Activated CD4-positive, CD25-positive, alpha-beta regulatory T cell treated with anti-CD3 and anti-CD28 coated beads, Interleukin-2, amount 50 U/mL, for 24 hours (primary cell): ENCODE measurements around the gene C18orf63.
A peak's percentile ranks its signal among the peaks of the same experiment; 100 is the strongest.

Experiments used
- ATAC-seq, 2 donors: fragments of 150-1000 bp; cut with Tn5 transposase; one replicate each; pipeline ENCODE4 v1.10.0; 2021; ENCODE audit warnings: mild to moderate bottlenecking in 1 of 2, moderate library complexity in 1 of 2

C18orf63 gene

DNA sequence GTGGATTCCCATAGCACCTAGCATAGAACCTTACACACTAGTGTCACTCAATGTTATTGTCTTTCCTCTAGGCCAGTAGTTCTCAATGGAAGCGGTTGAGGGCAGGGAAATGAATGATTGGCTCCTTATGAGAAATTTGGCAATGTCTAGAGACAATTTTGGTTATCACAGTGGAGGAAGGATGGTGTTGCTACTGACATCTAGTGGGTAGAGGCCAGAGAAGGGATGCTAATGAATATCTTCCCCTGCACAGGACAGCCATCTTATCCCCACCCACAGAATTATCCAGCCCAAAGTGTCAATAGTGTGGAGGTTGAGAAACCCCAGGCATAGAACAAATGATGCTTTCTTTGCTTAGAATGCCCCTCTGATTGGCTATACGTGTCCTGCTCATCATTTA lies 15.8 kb downstream of the C18orf63 start:
- ATAC-seq, result no peak

DNA sequence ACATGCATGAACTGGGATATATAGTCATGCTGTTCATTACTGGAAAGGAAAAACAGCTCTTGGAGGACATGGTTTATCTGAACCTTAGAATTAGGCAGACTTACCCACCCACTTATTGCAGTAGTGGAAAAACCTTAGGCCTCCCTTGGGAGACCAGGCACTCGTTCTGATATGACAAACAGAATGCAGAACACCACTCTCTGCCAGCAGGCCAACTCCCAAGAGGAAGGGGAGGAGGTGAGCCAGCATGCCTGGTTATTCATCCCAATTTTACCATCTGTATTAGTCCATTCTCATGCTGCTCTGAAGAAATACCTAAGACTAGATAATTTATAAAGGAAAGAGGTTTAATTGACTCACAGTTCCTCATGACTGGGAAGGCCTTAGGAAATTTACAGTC lies 17.5 kb downstream of the C18orf63 start:
- no peak for ATAC-seq

DNA sequence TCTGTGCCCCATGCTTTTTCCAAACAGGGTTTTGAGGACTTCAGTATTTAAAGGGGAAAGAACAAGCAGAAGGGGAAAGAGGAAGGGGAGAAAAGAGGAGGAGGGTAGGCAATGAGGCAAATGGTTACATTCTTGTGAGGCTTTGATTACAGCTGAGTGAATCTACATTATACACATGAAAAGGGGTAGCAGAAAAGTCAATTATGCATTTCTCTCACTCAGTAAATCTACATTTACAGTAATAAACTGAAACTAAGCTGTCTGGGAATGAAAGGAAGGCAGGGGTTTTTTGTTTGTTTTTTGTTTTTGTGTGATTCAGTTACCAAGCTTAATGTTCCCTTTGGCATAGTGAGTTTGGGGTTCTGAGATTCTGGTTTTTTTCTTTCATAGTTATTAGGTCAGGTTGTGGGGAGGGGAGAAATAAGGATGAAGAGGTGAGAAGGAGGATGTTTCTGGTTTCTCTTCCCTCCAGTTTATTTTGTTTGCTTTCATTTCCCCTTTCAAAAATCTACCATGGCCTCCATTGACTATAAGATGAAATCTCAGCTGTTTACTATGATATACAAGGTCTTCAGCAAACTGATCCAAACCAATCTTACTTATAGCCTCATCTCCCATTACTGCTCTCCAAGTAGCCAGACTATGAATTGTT lies 18.7 kb downstream of the C18orf63 start:
- no peak for ATAC-seq

DNA sequence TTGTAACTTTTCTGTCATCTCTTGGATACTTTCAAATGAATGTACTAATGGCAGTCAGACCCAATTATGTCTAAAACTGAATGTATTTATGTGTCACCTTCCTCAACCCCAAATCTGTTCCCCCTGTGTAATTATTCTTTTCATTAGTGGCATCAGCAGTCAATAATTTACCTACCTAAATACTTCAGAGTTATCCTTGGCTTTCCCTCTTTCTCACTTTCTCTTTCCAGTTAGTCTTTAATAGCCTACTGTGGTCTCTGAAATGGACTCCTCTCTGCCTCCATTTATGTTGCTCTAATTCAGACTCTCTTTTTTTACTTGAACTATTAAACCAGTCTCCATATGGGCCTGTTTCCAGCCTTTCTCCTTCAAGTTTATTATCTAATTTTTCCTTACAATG lies 21.0 kb downstream of the C18orf63 start:
- ATAC-seq, result no peak

DNA sequence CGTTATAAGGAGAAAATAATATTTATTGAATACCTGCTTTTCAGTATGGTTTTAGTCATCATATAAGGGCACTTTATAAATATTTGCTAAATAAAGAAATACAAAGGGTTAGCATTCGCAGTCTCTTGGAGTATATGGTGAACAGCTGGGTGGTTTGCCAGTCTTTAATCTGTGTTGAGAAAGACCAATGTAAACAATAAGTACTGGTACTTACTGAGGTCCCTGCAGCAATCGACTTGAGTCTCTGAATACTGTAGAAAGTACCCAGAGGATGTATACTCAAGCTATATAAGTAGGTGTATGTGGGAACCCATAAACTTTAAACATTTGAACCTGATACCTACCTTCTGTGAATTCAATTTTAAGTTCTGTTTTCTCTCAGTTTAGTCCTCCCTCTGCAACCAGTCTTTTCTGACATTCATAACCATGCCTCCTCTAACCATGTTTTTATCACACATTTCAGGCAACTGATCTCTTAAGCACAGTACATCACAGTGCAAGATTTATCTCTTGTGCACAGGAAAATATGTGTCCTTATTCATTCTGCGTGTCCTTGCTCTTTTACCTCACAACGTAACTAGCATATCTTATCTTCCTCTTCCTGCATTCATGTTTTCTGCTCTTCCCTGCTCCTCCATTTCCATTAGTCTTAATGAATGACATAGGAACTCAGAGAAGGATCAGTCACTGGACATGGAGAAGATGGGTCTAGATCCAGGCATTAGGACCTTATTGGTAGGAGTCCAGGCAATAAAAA lies 21.7 kb downstream of the C18orf63 start:
- no peak for ATAC-seq

DNA sequence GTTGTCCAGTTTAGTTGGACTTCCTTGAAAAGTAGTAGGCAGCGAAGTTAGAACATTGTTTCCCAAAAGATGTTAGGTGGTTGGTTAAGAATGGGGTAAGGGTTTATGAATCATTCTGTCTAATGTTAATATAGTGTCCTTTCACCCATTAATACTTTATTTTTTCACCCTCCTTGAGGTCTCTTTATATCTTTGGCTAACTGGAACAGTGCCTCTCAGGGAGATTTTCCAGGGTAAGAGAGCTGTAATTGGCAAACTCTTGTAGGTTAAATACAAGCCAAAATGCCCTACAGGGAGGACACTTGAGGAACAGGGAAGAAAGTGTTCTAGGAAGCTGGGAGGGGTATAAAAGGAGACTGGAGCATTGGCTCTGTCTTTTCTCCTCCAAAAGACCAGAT lies 22.3 kb downstream of the C18orf63 start:
- no peak for ATAC-seq

DNA sequence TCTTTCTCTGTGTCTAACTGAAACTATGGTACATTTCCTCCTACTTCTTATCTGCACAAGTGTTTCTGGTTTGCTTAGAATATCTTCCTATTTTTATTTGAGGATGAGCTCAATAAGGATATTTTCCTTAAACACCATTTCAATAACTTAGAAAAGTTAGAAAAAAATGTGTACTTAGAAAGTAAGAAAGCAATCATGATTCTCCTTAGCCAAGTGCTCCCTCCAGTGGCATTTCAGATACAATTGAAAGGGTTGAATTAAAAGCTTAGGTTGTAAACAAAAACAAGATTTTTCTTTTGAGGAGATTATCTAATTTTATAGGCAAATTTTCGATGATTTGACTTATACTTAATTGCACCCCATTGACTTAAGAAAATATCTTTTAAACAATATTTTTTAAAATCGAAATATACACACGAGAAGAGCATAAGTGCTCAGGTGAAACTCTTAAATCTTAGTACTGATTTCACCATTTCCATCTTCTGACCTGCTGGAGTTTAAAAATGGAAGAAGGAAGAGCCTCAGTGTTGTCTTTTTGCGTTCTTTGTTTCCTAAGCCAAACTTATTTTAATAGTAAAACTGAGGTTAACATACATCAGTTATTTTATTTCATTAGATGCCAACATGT lies 26.9 kb downstream of the C18orf63 start:
- no peak for ATAC-seq

DNA sequence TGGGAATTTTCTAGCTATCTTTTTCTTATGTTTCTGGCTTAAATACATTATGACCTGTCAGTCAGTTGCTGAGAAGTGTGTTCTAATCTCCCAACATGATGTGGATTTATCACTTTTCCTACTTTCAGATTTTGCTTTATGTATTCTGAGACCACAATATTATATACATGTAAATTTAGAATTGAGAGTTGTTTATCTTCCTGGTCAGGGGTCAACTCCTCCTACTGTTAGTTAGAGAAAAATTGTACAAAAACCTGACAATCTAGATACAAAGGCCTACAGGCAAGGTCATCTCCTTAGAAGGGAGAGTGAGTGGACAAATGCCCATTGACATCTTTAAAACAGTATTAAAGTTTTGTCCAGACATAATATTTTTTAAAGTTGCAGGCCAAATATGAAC lies 30.6 kb downstream of the C18orf63 start:
- ATAC-seq, result no peak

DNA sequence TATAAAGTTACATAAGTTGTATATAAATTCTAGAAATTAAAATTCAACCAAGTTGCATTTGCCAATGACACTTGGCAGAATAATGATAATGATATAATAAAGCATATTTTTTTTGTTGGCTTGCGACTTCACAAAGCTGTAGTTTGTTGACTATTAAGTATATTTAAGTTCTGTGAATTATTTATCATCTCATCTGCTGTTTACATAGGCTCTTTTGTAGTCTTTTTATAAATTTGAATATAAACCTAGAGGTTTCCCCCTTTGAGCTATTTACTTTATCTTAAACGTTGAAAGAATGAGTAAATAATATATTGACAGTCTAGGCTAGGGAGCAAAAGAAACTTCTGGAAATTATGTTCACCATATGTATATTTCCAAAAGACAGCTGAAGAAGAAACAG lies 32.9 kb downstream of the C18orf63 start:
- ATAC-seq, result no peak

DNA sequence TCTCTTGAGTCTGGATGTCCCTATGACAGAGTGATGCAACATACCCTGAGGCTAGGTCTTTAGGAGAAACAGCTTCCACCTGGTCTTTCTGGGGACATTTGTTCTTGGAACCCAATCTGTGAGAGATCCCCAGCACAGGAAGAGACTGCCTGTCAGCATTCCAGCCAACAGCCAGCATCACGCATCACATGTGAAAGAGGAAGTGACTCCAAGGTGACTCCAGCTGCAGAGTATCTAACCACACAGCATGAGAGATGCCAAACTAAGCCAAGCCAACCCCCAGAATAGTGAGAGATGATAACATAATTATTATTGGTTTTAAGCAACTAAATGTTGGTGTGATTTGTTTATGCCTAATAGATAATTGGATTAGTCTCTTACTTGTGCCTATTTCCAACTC lies 35.7 kb downstream of the C18orf63 start:
- ATAC-seq, result no peak

DNA sequence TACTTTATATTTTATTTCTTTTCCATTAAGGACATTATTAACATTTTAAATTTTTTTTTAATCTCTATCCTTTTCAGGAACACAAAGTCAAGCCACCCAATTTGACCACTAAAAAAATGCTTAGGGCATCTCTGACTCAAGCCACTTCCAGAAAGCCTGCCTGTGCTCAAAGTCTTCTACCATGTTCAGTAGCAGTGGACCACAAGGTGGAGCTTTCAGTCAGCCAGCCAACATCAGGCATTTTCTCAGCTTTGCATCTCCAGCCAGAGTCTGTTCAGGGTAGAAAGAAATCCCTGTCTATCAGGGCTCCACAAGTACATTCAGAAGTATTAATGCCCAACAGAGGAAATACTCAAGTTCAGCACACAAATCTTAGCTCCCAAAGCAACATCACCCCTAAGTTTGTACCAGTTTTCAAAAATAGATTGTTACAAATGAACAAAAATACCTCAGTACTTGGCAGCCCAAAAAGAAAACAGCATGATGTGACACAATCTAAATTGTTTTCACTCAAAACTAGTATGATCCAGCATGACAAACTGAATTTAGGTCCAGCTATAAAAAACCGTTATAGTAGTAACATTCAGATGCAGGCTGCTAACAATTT lies 37.6 kb downstream of the C18orf63 start:
- ATAC-seq, result peak; percentile 53 to 55

DNA sequence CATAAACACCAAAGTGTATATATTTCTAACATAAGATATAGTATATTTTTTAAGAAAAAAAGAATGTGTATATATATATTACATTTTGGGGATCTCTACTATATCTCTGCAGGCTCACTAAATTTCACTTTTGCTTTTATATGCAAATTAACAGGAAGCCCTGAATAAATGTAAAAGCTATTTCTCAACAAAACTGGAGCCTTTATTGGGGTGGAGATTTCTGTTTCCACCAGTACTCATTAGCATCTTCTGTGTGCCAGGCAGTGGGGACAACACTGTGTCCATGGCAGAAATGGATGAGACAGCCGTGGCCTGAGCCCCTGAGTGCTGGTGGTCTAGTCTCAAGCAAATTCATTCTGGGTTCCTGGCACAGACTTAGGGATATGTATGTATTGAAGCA lies 41.3 kb downstream of the C18orf63 start:
- peak; percentile 28 to 41 for ATAC-seq

DNA sequence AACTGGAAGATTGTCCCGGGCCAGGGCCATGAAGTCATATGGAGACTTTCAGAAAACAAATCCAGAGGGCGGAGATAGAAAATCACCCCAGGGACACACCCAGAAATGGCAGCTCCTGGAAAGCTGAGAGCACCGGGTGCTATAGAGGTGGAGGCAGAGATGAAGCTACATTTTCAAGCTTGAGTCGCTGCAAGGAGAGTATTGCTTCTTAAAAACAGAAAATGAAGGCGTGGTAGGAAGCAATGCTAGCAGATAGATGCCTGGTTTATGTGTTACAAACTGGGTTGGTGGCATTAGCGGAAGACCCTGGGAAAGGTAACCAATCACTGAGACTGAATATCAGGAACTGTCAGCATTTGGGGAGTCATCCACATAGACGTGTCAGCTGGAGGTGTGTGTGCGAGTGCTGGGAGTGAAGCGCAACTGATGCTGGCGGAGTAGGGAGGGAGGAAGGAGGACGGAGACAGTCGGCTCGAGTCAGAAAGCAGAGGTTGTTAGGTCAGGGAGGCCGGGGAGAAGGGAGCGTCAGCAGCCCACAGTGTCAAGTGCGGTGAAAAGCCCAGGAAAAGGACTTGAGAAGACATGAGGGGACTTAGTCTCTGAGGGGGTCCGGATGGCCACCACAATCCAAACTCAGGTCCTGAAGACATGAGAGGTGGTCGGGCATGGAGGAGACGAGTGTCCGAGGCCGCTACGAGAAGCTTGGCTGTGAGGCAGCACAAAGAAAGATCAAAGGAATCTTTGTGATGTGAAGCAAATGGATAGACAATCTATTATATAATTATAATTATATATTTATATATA lies 45.4 kb downstream of the C18orf63 start:
- no peak for ATAC-seq

DNA sequence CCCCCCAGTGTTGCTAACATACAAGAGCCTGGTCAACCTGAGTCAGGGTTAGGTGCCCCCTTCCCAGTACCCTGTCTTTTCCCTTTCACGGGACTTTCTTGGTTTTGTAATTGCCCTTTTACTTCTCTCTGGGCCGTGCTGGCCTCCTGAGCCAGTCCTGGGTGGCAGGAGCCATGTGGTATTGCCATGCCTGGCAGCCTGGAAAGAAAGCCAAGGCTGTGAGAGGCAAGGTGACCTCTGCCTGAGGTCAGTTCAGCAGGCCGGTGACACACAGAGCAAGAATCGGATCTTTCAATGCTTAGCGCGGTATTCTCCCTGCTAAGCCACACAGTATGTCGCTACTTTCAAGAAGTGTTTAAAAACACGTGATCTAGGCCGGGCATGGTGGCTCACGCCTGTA lies 52.3 kb downstream of the C18orf63 start:
- ATAC-seq, result no peak

DNA sequence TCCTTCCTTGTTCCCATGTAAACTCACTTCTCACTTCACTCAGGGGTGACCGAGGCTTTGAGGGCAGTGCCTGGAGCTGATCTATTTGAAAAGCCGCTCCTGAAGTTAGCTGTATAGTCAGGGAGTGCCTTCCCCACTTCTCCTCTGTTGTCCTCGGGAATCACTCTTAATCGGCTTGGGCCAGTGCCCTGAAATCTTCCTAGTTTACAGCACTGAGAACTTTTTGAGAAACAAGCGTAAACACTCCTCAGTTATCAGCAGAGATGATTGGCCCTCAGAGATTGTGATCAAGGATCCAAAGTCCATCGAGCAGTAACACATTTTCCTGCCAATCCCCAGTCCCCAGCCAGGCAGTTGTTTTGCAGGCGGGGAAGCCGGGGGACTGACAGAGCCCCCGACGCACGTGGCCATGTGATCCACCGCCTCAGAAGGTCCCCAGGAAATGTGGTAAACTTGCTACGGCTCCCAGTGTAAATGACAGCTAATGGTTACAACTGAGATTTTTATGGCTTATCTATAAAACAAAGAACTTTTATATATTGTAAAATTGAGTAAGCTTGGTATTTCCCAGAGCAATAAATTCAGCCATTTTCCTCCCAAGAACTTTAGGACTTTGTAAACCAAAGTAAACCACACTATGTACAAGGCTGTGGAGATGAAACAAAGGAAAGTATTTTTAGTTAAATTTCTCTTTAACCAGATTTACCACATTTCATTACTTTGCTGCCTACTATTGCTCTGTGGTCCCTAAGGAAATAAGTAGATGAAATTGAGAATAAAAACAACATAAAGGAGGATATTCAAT lies 53.5 kb downstream of the C18orf63 start:
- no peak for ATAC-seq

DNA sequence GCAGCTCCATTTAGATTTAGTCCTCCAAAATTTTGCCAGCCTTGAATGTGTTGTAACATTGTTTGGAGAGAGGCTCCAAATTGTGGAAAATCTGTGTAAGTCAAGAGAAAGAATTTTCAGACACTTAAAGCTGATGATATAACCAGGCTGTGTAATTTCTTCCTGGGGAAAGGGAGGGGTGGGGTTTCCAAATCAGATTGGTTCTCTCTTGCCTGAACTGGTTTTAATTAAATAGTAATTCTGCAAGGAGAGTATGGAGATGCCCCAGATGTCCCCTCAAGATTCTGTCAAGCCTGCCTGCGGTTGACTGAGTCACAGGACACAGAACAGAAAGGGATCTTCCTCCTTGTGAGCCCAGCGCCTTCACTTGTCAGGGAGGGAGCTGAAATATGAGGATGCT lies 54.5 kb downstream of the C18orf63 start:
- no peak for ATAC-seq

DNA sequence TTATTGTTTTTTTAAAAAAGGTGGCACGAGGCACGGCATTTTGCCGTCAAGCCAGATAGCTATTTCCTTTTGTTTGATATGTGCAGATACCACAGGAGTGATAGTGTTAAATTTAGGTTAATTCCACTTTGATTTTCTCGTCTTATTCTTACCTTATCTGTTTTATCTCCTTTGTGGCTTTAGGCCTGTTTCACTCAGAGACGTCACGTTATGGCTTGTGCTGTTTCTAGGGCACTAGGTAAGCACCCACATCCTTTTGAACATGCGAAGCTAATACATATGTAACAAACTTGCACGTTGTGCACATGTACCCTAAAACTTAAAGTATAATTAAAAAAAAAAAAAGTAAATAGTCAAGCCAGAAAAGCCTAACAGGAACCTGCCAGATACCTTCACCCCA lies 57.8 kb downstream of the C18orf63 start:
- peak; percentile 91 to 92 for ATAC-seq

DNA sequence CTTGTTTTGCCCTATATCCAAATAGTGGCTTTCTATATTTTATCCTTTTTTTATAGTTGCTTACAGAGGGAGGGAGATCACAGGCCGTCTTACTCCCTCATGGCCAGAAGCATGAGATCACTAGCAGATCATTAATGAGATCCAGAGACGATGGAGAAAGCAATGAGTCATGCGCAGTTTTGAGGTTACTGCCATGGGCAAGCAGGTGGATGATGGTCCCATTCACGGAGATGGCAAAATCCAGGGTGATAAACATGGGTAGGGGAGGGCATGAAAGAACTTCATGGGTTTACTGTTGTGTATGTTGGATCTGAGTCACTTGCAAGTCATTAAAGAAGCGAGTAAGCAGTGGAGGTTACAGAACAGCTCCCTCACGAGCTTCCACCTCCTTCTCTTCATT lies 60.4 kb downstream of the C18orf63 start:
- no peak for ATAC-seq

DNA sequence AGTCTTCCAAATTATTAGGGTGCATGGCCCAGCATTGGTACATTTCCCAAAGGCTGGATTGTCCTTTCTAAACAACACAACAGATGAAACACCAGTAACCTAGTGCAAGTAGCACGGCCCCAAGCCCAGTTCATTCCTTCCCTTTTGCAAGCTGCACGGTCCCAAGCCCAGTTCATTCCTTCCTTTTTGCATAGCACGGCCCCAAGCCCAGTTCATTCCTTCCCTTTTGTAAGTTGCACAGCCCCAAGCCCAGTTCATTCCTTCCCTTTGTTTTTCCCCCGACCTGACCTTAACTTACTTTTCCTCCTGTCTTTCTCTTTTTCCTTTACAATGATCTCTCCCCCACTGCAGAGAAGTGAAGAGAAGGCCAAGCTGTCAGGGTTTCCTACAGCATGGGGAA lies 60.9 kb downstream of the C18orf63 start:
- no peak for ATAC-seq

DNA sequence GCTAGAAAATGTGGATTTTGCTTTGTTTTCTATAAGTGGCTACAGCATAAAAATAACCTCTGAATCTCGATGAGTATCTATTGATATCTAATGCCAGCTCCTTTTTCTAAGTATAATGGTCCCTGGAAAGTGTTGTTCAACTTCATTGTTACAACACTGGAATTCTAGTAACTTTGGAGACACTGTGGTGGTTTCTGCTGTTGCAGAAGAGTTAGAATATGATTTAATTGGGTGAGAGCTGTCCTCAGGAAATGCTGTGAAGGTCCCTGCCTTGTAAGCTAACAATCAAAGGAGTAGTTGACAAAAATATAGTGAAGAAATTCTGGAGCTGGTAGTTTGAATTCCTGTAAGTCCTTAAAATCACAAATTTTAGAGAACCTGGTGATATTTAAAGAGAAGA lies 62.1 kb downstream of the C18orf63 start:
- no peak for ATAC-seq

DNA sequence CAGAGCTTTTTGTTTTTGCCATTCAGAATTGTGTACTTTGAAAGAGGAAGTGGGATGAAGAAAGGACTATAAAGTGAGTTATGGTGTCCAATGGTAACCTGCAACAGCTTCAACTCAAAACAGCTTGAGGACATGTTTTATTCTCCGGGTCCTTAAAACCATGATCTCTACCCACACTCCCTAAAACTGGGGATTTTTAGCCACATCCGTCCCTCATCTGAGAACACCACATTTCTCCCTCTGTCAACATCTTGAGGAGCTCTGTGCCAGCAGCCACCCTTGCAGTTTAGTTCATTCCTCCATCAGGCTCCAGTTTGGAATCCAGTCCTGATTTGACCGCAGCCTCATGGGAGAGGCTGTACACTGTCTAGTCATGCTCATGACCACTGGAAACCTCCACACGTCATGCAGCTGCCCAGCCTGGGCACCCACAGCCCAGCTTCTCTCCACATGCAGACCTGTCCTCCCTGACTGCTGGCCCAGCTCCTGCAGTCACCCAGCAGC lies 62.6 kb downstream of the C18orf63 start:
- no peak for ATAC-seq

DNA sequence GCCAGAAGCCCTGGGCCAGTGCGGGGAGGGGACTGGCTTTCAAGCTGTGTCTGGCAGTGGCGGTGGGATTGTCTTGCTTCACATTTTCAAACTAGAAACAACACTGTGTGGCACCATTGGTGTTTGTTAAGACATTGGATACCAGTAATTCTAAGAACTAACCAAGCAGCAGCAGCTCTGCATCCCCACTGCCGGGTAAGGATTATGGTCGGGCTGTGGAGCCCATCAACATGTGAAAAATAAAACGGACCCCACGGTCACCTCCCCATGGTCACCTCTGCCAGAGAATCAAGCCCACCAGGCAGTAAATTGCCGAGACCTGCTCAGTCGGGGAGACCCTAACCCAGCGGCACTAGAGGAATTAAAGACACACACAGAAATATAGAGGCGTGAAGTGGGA lies 65.3 kb downstream of the C18orf63 start:
- no peak for ATAC-seq
